Thyroid gland (tissue), 4 donors: ENCODE measurements around the gene FOXN3.

Experiments
- CTCF ChIP-seq, 6 experiments: fragments of 200-600 bp in 3 of 6; fragments of 450-650 bp in 3 of 6; sonication (generic) in 3 of 6; IDR thresholded peaks; one replicate each; pipeline ENCODE4 v1.5.1; 2016 to 2019; ENCODE audit warnings: antibody characterized with exemption in 6 of 6, mild to moderate bottlenecking in 2 of 6, inconsistent platforms in 1 of 6, moderate library complexity in 1 of 6
- POLR2A ChIP-seq, 2 donors: fragments of 450-650 bp; IDR thresholded peaks; one replicate each; pipeline ENCODE4 v1.6.1; 2017; ENCODE audit warnings: antibody characterized with exemption in 2 of 2, mild to moderate bottlenecking in 2 of 2, moderate library complexity in 1 of 2

GRCh38 chr14:89370381-89370780, 46.7 kb downstream of the FOXN3 start:
- no peak for TF ChIP-seq POLR2A (IDR thresholded peaks at IDR 0.05)
- no peak for TF ChIP-seq CTCF (IDR thresholded peaks at IDR 0.05)
